ENCODE data around the gene FAM186B. TPM values are rescaled to one million over a fixed set of nuclear protein-coding genes. Genes with fewer than 3 reads are reported as not detected.

The FAM186B gene
- total RNA-seq, 1 experiment from 2014 or later = 0.39 TPM

DNA sequence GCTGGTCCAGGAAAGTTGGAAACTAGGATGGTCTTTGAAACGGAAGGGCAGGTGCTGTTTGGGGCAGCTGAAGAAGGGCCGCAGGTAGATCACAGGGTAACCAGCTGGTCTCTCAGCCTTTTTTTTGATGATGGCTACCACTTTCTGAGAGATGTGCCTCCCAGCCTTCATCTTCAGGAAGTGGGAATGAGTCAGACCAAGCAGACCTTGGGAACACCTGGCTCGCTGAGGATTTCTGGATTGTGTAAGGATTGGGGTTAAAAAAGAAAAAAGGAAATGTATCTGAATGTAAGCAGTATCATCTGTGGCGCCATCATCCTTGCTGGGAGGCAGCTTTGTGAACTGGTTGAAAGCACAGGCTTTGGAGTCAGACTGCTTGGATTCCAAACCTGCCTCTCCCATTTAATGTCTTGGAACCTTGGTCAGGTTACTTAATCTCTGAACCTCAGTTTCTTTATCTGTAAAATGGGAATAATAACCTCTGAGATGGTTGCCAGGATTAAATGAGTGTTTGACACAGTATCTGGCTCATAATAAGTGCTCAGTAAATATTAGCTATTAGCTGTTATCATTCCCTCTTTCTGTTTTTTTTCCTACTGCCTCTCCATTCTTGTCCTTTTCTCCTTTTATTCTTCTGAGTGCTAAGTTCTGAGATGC lies 19.6 kb upstream of the FAM186B start:
- no peaks in the 10 kb centered on the region for H3K27me3 Mint-ChIP-seq (ENCODE audit: low read depth)
- H3K36me3 Mint-ChIP-seq = no peaks in the 10 kb centered on the region
- peak overlapping the region; percentile 66 for H3K4me3 Mint-ChIP-seq
- CTCF ChIA-PET = interaction anchor here (1.2 to 5.2 kb wide), 5 partner anchors 9 to 116 kb away, joined by 3 to 74 read pairs (median 11); partner anchors contain the start of gene TMBIM6
- POLR2A ChIA-PET = interaction anchor here (0.6 kb wide), 1 partner anchor 140 kb away, joined by 11 read pairs; no protein-coding TSS in a partner anchor
- DNase-seq (ENCODE audit: low spot score) (no peak), ATAC-seq (no peak)
- H3K27ac Mint-ChIP-seq = peak overlapping the region; percentile 78
- H3K4me1 Mint-ChIP-seq = peaks cover 24% of the 10 kb centered on the region
- no peaks in the 10 kb centered on the region for H3K9me3 Mint-ChIP-seq
- no peak for TF ChIP-seq ZNF219 (CRISPR knock-in tag; IDR thresholded peaks at IDR 0.05; ENCODE audit: borderline replicate concordance)
- TF ChIP-seq ETV6 (CRISPR knock-in tag; IDR thresholded peaks at IDR 0.05) = no peak
- TF ChIP-seq, protein P1, sequence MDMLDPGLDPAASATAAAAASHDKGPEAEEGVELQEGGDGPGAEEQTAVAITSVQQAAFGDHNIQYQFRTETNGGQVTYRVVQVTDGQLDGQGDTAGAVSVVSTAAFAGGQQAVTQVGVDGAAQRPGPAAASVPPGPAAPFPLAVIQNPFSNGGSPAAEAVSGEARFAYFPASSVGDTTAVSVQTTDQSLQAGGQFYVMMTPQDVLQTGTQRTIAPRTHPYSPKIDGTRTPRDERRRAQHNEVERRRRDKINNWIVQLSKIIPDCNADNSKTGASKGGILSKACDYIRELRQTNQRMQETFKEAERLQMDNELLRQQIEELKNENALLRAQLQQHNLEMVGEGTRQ (CRISPR knock-in tag; IDR thresholded peaks at IDR 0.05) = no peak
- no peak for TF ChIP-seq ATF2 (CRISPR knock-in tag; IDR thresholded peaks at IDR 0.05; ENCODE audit: borderline replicate concordance, low read depth)
- TF ChIP-seq, protein P2, sequence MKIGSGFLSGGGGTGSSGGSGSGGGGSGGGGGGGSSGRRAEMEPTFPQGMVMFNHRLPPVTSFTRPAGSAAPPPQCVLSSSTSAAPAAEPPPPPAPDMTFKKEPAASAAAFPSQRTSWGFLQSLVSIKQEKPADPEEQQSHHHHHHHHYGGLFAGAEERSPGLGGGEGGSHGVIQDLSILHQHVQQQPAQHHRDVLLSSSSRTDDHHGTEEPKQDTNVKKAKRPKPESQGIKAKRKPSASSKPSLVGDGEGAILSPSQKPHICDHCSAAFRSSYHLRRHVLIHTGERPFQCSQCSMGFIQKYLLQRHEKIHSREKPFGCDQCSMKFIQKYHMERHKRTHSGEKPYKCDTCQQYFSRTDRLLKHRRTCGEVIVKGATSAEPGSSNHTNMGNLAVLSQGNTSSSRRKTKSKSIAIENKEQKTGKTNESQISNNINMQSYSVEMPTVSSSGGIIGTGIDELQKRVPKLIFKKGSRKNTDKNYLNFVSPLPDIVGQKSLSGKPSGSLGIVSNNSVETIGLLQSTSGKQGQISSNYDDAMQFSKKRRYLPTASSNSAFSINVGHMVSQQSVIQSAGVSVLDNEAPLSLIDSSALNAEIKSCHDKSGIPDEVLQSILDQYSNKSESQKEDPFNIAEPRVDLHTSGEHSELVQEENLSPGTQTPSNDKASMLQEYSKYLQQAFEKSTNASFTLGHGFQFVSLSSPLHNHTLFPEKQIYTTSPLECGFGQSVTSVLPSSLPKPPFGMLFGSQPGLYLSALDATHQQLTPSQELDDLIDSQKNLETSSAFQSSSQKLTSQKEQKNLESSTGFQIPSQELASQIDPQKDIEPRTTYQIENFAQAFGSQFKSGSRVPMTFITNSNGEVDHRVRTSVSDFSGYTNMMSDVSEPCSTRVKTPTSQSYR (CRISPR knock-in tag; IDR thresholded peaks at IDR 0.05) = no peak
- TF ChIP-seq, protein P3, sequence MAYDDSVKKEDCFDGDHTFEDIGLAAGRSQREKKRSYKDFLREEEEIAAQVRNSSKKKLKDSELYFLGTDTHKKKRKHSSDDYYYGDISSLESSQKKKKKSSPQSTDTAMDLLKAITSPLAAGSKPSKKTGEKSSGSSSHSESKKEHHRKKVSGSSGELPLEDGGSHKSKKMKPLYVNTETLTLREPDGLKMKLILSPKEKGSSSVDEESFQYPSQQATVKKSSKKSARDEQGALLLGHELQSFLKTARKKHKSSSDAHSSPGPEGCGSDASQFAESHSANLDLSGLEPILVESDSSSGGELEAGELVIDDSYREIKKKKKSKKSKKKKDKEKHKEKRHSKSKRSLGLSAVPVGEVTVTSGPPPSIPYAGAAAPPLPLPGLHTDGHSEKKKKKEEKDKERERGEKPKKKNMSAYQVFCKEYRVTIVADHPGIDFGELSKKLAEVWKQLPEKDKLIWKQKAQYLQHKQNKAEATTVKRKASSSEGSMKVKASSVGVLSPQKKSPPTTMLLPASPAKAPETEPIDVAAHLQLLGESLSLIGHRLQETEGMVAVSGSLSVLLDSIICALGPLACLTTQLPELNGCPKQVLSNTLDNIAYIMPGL (CRISPR knock-in tag; IDR thresholded peaks at IDR 0.05) = no peak
- TF ChIP-seq GABPB1 (CRISPR knock-in tag; IDR thresholded peaks at IDR 0.05) = no peak
- TF ChIP-seq CBFB (CRISPR knock-in tag; IDR thresholded peaks at IDR 0.05; ENCODE audit: low read depth) = no peak
- TF ChIP-seq, protein P4, sequence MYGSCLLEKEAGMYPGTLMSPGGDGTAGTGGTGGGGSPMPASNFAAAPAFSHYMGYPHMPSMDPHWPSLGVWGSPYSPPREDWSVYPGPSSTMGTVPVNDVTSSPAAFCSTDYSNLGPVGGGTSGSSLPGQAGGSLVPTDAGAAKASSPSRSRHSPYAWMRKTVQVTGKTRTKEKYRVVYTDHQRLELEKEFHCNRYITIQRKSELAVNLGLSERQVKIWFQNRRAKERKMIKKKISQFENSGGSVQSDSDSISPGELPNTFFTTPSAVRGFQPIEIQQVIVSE (CRISPR knock-in tag; IDR thresholded peaks at IDR 0.05; ENCODE audit: borderline replicate concordance) = no peak
- no peak for TF ChIP-seq RORB (CRISPR knock-in tag; IDR thresholded peaks at IDR 0.05)
- no peak for TF ChIP-seq E2F5 (CRISPR knock-in tag; IDR thresholded peaks at IDR 0.05)
- no peak for TF ChIP-seq ZNF671 (CRISPR knock-in tag; IDR thresholded peaks at IDR 0.05)
- TF ChIP-seq, protein P5, sequence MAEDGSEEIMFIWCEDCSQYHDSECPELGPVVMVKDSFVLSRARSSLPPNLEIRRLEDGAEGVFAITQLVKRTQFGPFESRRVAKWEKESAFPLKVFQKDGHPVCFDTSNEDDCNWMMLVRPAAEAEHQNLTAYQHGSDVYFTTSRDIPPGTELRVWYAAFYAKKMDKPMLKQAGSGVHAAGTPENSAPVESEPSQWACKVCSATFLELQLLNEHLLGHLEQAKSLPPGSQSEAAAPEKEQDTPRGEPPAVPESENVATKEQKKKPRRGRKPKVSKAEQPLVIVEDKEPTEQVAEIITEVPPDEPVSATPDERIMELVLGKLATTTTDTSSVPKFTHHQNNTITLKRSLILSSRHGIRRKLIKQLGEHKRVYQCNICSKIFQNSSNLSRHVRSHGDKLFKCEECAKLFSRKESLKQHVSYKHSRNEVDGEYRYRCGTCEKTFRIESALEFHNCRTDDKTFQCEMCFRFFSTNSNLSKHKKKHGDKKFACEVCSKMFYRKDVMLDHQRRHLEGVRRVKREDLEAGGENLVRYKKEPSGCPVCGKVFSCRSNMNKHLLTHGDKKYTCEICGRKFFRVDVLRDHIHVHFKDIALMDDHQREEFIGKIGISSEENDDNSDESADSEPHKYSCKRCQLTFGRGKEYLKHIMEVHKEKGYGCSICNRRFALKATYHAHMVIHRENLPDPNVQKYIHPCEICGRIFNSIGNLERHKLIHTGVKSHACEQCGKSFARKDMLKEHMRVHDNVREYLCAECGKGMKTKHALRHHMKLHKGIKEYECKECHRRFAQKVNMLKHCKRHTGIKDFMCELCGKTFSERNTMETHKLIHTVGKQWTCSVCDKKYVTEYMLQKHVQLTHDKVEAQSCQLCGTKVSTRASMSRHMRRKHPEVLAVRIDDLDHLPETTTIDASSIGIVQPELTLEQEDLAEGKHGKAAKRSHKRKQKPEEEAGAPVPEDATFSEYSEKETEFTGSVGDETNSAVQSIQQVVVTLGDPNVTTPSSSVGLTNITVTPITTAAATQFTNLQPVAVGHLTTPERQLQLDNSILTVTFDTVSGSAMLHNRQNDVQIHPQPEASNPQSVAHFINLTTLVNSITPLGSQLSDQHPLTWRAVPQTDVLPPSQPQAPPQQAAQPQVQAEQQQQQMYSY (CRISPR knock-in tag; IDR thresholded peaks at IDR 0.05) = no peak
- TF ChIP-seq, protein P6, sequence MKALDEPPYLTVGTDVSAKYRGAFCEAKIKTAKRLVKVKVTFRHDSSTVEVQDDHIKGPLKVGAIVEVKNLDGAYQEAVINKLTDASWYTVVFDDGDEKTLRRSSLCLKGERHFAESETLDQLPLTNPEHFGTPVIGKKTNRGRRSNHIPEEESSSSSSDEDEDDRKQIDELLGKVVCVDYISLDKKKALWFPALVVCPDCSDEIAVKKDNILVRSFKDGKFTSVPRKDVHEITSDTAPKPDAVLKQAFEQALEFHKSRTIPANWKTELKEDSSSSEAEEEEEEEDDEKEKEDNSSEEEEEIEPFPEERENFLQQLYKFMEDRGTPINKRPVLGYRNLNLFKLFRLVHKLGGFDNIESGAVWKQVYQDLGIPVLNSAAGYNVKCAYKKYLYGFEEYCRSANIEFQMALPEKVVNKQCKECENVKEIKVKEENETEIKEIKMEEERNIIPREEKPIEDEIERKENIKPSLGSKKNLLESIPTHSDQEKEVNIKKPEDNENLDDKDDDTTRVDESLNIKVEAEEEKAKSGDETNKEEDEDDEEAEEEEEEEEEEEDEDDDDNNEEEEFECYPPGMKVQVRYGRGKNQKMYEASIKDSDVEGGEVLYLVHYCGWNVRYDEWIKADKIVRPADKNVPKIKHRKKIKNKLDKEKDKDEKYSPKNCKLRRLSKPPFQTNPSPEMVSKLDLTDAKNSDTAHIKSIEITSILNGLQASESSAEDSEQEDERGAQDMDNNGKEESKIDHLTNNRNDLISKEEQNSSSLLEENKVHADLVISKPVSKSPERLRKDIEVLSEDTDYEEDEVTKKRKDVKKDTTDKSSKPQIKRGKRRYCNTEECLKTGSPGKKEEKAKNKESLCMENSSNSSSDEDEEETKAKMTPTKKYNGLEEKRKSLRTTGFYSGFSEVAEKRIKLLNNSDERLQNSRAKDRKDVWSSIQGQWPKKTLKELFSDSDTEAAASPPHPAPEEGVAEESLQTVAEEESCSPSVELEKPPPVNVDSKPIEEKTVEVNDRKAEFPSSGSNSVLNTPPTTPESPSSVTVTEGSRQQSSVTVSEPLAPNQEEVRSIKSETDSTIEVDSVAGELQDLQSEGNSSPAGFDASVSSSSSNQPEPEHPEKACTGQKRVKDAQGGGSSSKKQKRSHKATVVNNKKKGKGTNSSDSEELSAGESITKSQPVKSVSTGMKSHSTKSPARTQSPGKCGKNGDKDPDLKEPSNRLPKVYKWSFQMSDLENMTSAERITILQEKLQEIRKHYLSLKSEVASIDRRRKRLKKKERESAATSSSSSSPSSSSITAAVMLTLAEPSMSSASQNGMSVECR (CRISPR knock-in tag; IDR thresholded peaks at IDR 0.05; ENCODE audit: borderline replicate concordance) = no peak
- TF ChIP-seq MXD4 (CRISPR knock-in tag; IDR thresholded peaks at IDR 0.05; ENCODE audit: borderline replicate concordance) = no peak
- no peak for TF ChIP-seq KAT7 (CRISPR knock-in tag; IDR thresholded peaks at IDR 0.05; ENCODE audit: borderline replicate concordance)
- no peak for TF ChIP-seq ATF1 (CRISPR knock-in tag; IDR thresholded peaks at IDR 0.05)

Data from WTC11 (cell line).